WERI-Rb-1 (cell line): ENCODE results near the gene SPSB4.

Experiments
- DNase-seq: peaks from one replicate; pipeline ENCODE4 v3.0.0-alpha.2; 2020
- H3K27ac ChIP-seq: fragments of 250-450 bp; sonication (Bioruptor Pico); 2 replicates; pipeline ENCODE4 v1.5.1; 2020; ENCODE audit warnings: mild to moderate bottlenecking, moderate library complexity
- H3K27me3 ChIP-seq: fragments of 250-450 bp; sonication (Bioruptor Pico); 2 replicates; pipeline ENCODE4 v1.5.1; 2021; ENCODE audit warnings: mild to moderate bottlenecking, low read depth, moderate library complexity; ENCODE audit not compliant: insufficient read depth, severe bottlenecking
- H3K36me3 ChIP-seq: fragments of 250-450 bp; sonication (Bioruptor Pico); 2 replicates; pipeline ENCODE4 v1.5.1; 2020; ENCODE audit warnings: mild to moderate bottlenecking, moderate library complexity
- H3K4me3 ChIP-seq: 2 replicates; pipeline ENCODE4 v1.5.1; 2011; ENCODE audit warnings: low read depth, mild to moderate bottlenecking, control low read depth, low read length
- H3K9me3 ChIP-seq: fragments of 250-450 bp; sonication (Bioruptor Pico); 2 replicates; pipeline ENCODE4 v1.5.1; 2021; ENCODE audit warnings: mild to moderate bottlenecking, moderate library complexity; ENCODE audit not compliant: severe bottlenecking
- TF ChIP-seq, protein P1 (sequence below): IDR thresholded peaks from 2 replicates; pipeline ENCODE4 v1.5.1; 2011; ENCODE audit warnings: low read depth, mild to moderate bottlenecking, control low read depth, inconsistent platforms, low read length

Gene SPSB4

DNA sequence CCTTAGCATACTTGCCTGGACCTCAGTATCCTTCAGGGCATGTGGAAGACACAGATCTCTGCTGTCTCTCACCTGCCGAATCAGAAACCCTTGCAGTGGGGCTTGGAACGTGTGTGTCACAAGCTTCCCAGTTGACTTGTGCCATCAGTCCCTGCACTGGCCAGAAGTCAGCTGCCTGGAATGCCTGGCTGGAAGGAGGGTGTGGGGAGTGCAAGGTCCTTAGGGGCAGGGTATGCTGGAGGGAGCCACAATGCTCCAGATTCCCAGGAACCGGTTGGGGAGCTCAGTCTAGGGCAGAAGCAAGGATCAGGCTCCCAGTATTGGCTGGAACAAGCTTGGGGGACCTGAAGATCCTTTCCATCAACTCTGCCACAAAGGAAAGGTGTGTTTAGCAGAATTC lies 27.1 kb downstream of the SPSB4 start:
- no peaks in the 10 kb centered on the region for H3K9me3 ChIP-seq
- TF ChIP-seq, protein P1, sequence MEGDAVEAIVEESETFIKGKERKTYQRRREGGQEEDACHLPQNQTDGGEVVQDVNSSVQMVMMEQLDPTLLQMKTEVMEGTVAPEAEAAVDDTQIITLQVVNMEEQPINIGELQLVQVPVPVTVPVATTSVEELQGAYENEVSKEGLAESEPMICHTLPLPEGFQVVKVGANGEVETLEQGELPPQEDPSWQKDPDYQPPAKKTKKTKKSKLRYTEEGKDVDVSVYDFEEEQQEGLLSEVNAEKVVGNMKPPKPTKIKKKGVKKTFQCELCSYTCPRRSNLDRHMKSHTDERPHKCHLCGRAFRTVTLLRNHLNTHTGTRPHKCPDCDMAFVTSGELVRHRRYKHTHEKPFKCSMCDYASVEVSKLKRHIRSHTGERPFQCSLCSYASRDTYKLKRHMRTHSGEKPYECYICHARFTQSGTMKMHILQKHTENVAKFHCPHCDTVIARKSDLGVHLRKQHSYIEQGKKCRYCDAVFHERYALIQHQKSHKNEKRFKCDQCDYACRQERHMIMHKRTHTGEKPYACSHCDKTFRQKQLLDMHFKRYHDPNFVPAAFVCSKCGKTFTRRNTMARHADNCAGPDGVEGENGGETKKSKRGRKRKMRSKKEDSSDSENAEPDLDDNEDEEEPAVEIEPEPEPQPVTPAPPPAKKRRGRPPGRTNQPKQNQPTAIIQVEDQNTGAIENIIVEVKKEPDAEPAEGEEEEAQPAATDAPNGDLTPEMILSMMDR: no peak
- H3K4me3 ChIP-seq: no peak overlapping the region
- no peak overlapping the region for H3K27ac ChIP-seq
- no peaks in the 10 kb centered on the region for H3K27me3 ChIP-seq
- peaks cover 7% of the 10 kb centered on the region; the same call in 1 of the 2 replicates for H3K36me3 ChIP-seq
- no peak for DNase-seq

GRCh38 chr3:141080431-141080830 lies 29.3 kb downstream of the SPSB4 start:
- H3K9me3 ChIP-seq: no peaks in the 10 kb centered on the region
- H3K36me3 ChIP-seq: peaks cover 4% of the 10 kb centered on the region; the same call in 1 of the 2 replicates
- TF ChIP-seq, protein P1: no peak
- no peak overlapping the region for H3K27ac ChIP-seq
- no peak overlapping the region for H3K4me3 ChIP-seq
- no peaks in the 10 kb centered on the region for H3K27me3 ChIP-seq
- DNase-seq: no peak

GRCh38 chr3:141081141-141081795 lies 30.1 kb downstream of the SPSB4 start:
- H3K9me3 ChIP-seq: no peaks in the 10 kb centered on the region
- H3K27me3 ChIP-seq: no peaks in the 10 kb centered on the region
- no peak overlapping the region for H3K4me3 ChIP-seq
- TF ChIP-seq, protein P1: no peak
- peaks cover 3% of the 10 kb centered on the region; the same call in 1 of the 2 replicates for H3K36me3 ChIP-seq
- DNase-seq: no peak
- no peak overlapping the region for H3K27ac ChIP-seq

GRCh38 chr3:141082064-141082463 lies 30.9 kb downstream of the SPSB4 start:
- no peak overlapping the region for H3K4me3 ChIP-seq

DNA sequence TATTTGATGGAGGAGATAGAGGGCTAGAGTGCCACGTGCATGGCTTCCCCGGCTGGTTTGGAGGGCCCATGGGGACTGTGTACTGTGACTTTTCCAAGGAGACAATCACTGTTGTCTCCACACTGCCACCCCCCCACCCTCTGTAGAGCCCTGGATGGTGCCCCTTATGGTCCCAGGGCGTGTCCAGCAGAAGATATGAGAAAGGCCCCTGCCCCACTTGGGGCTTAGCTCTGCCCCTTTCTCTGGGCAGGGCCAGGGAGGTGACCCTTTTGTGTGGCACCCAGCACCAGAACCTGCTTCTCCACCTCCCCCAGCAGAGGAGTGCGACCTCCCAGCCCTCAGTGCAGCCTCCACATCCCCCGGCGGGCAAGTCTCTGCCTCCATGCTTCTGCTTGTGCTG lies 32.1 kb downstream of the SPSB4 start:
- no peak for DNase-seq
- Histone ChIP-seq H3K4me3 (no peak overlapping the region), H3K9me3 (no peaks in the 10 kb centered on the region), H3K27me3 (no peaks in the 10 kb centered on the region), H3K36me3 (peaks cover 3% of the 10 kb centered on the region; the same call in 1 of the 2 replicates), H3K27ac (no peak overlapping the region)
- TF ChIP-seq, protein P1: no peak

More at GRCh38 chr3:141082064-141082463, 30.9 kb downstream of the SPSB4 start:
- Histone ChIP-seq H3K27ac (no peak overlapping the region), H3K9me3 (no peaks in the 10 kb centered on the region), H3K27me3 (no peaks in the 10 kb centered on the region), H3K36me3 (peaks cover 3% of the 10 kb centered on the region; the same call in 1 of the 2 replicates)
- no peak for DNase-seq
- TF ChIP-seq, protein P1: no peak
